ENCODE measurements around the gene ESPNL. TPM values are rescaled to one million over a fixed set of nuclear protein-coding genes. Genes with fewer than 3 reads are reported as not detected.

Gene ESPNL
- total RNA-seq, 1 donor from 2014 or later: 0.24 TPM

DNA sequence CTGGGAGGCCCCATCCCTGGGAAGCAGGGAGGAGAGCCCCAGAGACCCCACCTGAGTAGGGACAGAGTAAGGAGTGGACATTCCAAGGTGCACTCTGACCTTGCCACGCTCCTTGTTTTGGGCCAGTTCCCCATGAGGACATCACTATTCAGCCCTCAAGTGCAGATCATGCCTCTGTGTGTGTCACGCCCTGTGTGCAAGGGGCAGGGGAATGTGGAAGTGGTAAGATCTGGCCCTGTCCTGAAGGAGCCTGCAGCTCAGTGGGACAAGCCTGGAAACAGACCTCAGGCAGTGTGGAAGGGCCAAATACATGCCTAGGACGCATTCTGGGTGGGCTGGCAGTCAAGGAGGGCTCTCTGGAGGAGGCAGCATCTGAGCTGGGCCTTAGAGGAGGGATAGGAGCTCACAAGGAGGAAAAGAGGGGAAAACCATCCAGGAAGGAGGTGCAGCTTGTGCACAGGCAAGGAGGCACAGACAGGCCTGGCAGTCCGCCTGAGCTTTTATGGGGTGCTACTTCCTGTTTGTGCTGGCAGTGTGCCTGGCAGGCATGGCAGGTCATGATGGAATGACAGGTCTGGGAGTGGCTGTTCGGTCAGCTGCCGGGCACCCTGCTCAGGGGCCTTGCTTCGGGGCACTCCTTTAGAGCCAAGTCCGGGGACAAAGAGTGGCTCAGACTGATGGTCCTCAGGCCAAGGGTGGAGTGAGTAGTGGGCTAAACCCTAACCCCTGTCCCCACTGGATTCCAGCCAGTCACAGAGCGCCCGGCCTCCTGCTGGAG lies 41.6 kb downstream of the ESPNL start:
- H3K27ac Mint-ChIP-seq: peak overlapping the region; percentile 25
- no peaks in the 10 kb centered on the region for H3K9me3 Mint-ChIP-seq

GRCh38 chr2:238142382-238143205 lies 42.5 kb downstream of the ESPNL start:
- Mint-ChIP-seq H3K27me3 (no peaks in the 10 kb centered on the region), H3K36me3 (no peaks in the 10 kb centered on the region), H3K27ac (no peak overlapping the region), H3K4me1 (ENCODE audit: unreplicated experiment) (peaks cover 6% of the 10 kb centered on the region), H3K4me3 (no peak overlapping the region), H3K9me3 (no peaks in the 10 kb centered on the region)
- no peak for DNase-seq (ENCODE audit: extremely low spot score, unreplicated experiment)
- TF ChIP-seq CTCF (conservative IDR thresholded peaks at IDR 0.05): no peak

More for the DNA sequence above, 41.6 kb downstream of the ESPNL start:
- TF ChIP-seq CTCF (conservative IDR thresholded peaks at IDR 0.05): no peak
- DNase-seq (ENCODE audit: extremely low spot score, unreplicated experiment): no peak
- H3K27me3 Mint-ChIP-seq: no peaks in the 10 kb centered on the region
- peaks cover 6% of the 10 kb centered on the region for H3K4me1 Mint-ChIP-seq (ENCODE audit: unreplicated experiment)
- H3K36me3 Mint-ChIP-seq: no peaks in the 10 kb centered on the region
- no peak overlapping the region for H3K4me3 Mint-ChIP-seq

DNA sequence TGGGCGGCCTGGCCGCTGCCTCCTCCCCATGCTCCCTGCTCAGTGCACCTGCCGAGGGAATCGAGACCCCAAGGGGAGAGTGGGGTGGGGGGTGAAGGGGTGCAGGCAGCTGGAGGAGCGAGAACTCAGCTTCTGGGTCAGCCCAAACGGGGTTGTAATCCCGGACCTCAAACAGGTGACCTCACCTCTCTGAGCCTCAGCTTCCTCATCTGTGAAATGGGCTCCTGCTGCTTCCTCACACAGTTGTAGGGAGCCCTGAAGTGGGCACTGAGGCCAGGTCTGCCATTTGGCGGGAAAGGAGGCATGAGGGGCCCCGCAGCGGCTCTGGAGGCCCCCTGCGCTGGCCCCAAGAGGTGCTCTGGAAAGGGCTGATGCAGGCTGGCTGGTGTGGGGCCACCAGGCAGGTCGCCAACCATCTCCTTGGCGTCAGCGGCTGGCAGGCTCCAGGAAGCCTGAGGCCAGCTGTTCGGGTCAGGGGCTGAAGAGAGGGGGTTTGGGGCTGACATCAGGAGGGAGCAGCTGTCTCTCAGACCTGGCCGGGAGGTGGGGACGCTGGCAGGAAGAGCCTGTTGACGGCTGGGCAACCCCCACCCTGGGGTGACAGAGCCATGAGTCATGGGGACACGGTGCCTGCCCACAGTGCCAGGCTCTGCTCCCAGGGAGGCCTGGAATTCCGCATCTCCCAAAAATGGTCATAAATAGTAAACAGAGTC lies 43.3 kb downstream of the ESPNL start:
- Mint-ChIP-seq H3K36me3 (no peaks in the 10 kb centered on the region), H3K4me1 (ENCODE audit: unreplicated experiment) (peaks cover 6% of the 10 kb centered on the region), H3K27me3 (no peaks in the 10 kb centered on the region), H3K9me3 (no peaks in the 10 kb centered on the region), H3K4me3 (no peak overlapping the region), H3K27ac (no peak overlapping the region)
- DNase-seq (ENCODE audit: extremely low spot score, unreplicated experiment): no peak
- no peak for TF ChIP-seq CTCF (conservative IDR thresholded peaks at IDR 0.05)

- Mint-ChIP-seq H3K27me3 (no peaks in the 10 kb centered on the region), H3K36me3 (no peaks in the 10 kb centered on the region), H3K9me3 (no peaks in the 10 kb centered on the region), H3K4me3 (no peak overlapping the region), H3K4me1 (ENCODE audit: unreplicated experiment) (peaks cover 6% of the 10 kb centered on the region), H3K27ac (no peak overlapping the region)
- no peak for DNase-seq (ENCODE audit: extremely low spot score, unreplicated experiment)
- TF ChIP-seq CTCF (conservative IDR thresholded peaks at IDR 0.05): no peak
Measured at GRCh38 chr2:238144262-238144661, 44.1 kb downstream of the ESPNL start.

DNA sequence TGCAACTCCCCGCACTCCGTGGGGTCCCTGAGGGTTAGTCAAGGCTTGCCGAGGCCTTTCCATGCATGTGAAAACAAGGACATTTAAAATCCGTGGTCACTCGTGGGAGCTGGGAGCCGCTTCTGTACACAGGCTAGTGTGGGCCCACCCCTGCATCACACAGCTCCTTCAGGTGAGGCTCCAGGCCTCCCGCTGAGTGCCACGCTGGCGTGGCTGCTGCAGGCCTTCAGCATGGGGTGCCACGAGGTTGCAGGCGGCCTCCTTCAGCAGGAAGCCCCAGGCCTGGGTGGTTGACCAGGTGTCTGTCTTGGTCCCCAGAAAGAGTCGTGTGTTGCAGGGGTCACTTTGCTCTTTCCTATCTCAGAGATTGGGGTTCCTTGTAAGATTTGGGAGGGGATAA lies 44.9 kb downstream of the ESPNL start:
- H3K36me3 Mint-ChIP-seq: no peaks in the 10 kb centered on the region
- no peak overlapping the region for H3K27ac Mint-ChIP-seq
- no peak for DNase-seq (ENCODE audit: extremely low spot score, unreplicated experiment)
- no peaks in the 10 kb centered on the region for H3K9me3 Mint-ChIP-seq
- TF ChIP-seq CTCF (conservative IDR thresholded peaks at IDR 0.05): no peak
- H3K4me1 Mint-ChIP-seq (ENCODE audit: unreplicated experiment): peaks cover 6% of the 10 kb centered on the region
- no peaks in the 10 kb centered on the region for H3K27me3 Mint-ChIP-seq
- H3K4me3 Mint-ChIP-seq: no peak overlapping the region

All from type B pancreatic cell (in vitro differentiated cells).